Caco-2 (cell line): ENCODE results near the gene GFM1. TPM values are rescaled to one million over a fixed set of nuclear protein-coding genes. Genes with fewer than 3 reads are reported as not detected.

ENCODE experiments used
- BruUV-seq: library from RNA; stranded (reverse); fragments of 400-500 nt; replicated peaks from 2 replicates; lab custom pipeline; 2021; lab: Mats Ljungman, UMichigan
- CTCF ChIA-PET: fragments of 300-600 bp; sonication (Branson Sonifier 250); formaldehyde crosslinking; loops from one replicate; lab custom pipeline; 2022; ENCODE audit warnings: antibody characterized with exemption; lab: Charles Lee
- POLR2A ChIA-PET: fragments of 300-600 bp; sonication (Branson Sonifier 250); formaldehyde crosslinking; loops from one replicate; lab custom pipeline; 2022; ENCODE audit warnings: antibody characterized with exemption; lab: Charles Lee
- DNase-seq, 2 experiments: peaks; one replicate each; pipeline versions ENCODE4 v3.0.0 to v3.0.0-alpha.2; 2020 to 2022
- H3K27me3 ChIP-seq: replicated peaks from 2 replicates; pipeline ENCODE4 v1.6.0; 2011; ENCODE audit warnings: low read length; ENCODE audit not compliant: control insufficient read depth, insufficient read depth
- H3K36me3 ChIP-seq: 2 replicates; pipeline ENCODE4 v1.5.1; 2011; ENCODE audit warnings: low read length; ENCODE audit not compliant: control insufficient read depth, insufficient read depth
- H3K4me1 ChIP-seq: fragments of 250-450 bp; sonication (Bioruptor Pico); 2 replicates; pipeline ENCODE4 v1.5.1; 2020; ENCODE audit warnings: mild to moderate bottlenecking
- H3K4me3 ChIP-seq: 2 replicates; pipeline ENCODE4 v1.5.1; 2011; ENCODE audit warnings: low read depth, mild to moderate bottlenecking, control low read depth, low read length
- H3K9me3 ChIP-seq: fragments of 250-450 bp; sonication (Bioruptor Pico); 2 replicates; pipeline ENCODE4 v1.5.1; 2020; ENCODE audit warnings: mild to moderate bottlenecking, moderate library complexity
- H3K27ac Mint-ChIP-seq: one replicate; pipeline ENCODE4 v1.8.0; 2022; ENCODE audit warnings: mixed read lengths; ENCODE audit not compliant: unreplicated experiment
- H3K27me3 Mint-ChIP-seq: one replicate; pipeline ENCODE4 v1.8.0; 2022; ENCODE audit warnings: mixed read lengths; ENCODE audit not compliant: insufficient read depth, unreplicated experiment
- H3K36me3 Mint-ChIP-seq: one replicate; pipeline ENCODE4 v1.8.0; 2022; ENCODE audit warnings: mild to moderate bottlenecking, mixed read lengths; ENCODE audit not compliant: insufficient read depth, unreplicated experiment
- H3K4me1 Mint-ChIP-seq: one replicate; pipeline ENCODE4 v1.8.0; 2022; ENCODE audit warnings: low read depth, mixed read lengths; ENCODE audit not compliant: unreplicated experiment
- H3K4me3 Mint-ChIP-seq: one replicate; pipeline ENCODE4 v1.8.0; 2022; ENCODE audit warnings: mild to moderate bottlenecking, moderate library complexity, mixed read lengths; ENCODE audit not compliant: unreplicated experiment
- H3K9me3 Mint-ChIP-seq: one replicate; pipeline ENCODE4 v1.8.0; 2022; ENCODE audit warnings: mixed read lengths; ENCODE audit not compliant: unreplicated experiment
- intact Hi-C: fragments of 100-400 bp; cut with micrococcal nuclease; formaldehyde crosslinking; loops from one replicate; pipeline ENCODE4 v1.10.0; 2022; ENCODE audit not compliant: unreplicated experiment
- total RNA-seq: library from RNA; stranded (reverse); gene quantifications from 2 replicates; pipeline ENCODE4 v1.2.3, GENCODE V29; 2022
- TF ChIP-seq, protein P1 (sequence below), 2 experiments: fragments of 200-600 bp in 1 of 2; IDR thresholded peaks; 1 replicate in 1 of 2; 2 replicates in 1 of 2; pipeline versions ENCODE4 v1.5.1 to v1.8.0; 2011 to 2022; ENCODE audit warnings: antibody characterized with exemption in 1 of 2, control low read depth in 1 of 2, inconsistent platforms in 1 of 2, low read depth in 1 of 2, low read length in 1 of 2, mild to moderate bottlenecking in 1 of 2, moderate library complexity in 1 of 2; ENCODE audit not compliant: insufficient read depth in 1 of 2, severe bottlenecking in 1 of 2, unreplicated experiment in 1 of 2

The GFM1 gene
- total RNA-seq, 1 experiment from 2014 or later, result 58.2 TPM

DNA sequence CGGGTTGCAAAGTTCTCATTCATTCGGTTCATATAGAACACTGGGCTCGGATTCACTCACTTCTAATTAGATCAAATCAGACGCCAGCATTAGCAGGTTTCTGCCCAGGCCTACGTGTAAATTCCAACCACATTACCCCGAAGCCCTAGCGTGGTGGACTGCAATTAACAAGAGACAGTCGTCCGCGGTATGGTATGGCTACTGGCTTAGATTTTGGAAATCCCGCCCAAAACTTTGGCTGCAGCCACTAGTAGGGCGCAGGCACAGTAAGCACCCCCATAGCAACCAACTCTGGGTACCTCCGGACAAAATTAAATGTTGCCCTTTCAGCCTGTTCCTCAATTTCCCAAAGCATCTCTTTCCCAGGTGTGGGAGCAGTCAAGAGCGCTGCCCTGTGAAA is 87.2 kb downstream of the GFM1 start:
- peak in 1 of 2 experiments; percentile 12 for DNase-seq
- no peak overlapping the region for H3K27ac Mint-ChIP-seq
- Histone ChIP-seq H3K36me3 (no peaks in the 10 kb centered on the region; the same call in 1 of the 2 replicates), H3K4me1 (peaks cover 3% of the 10 kb centered on the region; the same call in 1 of the 2 replicates), H3K27me3 (no peaks in the 10 kb centered on the region), H3K9me3 (no peaks in the 10 kb centered on the region), H3K4me3 (peak overlapping the region; percentile 73)
- TF ChIP-seq, protein P1, sequence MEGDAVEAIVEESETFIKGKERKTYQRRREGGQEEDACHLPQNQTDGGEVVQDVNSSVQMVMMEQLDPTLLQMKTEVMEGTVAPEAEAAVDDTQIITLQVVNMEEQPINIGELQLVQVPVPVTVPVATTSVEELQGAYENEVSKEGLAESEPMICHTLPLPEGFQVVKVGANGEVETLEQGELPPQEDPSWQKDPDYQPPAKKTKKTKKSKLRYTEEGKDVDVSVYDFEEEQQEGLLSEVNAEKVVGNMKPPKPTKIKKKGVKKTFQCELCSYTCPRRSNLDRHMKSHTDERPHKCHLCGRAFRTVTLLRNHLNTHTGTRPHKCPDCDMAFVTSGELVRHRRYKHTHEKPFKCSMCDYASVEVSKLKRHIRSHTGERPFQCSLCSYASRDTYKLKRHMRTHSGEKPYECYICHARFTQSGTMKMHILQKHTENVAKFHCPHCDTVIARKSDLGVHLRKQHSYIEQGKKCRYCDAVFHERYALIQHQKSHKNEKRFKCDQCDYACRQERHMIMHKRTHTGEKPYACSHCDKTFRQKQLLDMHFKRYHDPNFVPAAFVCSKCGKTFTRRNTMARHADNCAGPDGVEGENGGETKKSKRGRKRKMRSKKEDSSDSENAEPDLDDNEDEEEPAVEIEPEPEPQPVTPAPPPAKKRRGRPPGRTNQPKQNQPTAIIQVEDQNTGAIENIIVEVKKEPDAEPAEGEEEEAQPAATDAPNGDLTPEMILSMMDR (IDR thresholded peaks at IDR 0.05; ENCODE audit: insufficient read depth in 1 of 2, low read depth in 1 of 2, low read length in 1 of 2, severe bottlenecking in 1 of 2, unreplicated experiment in 1 of 2), result no peak
- no peaks in the 10 kb centered on the region for H3K9me3 Mint-ChIP-seq
- POLR2A ChIA-PET, result no interaction called here
- H3K4me1 Mint-ChIP-seq, result no peaks in the 10 kb centered on the region
- no TSS peak for BruUV-seq
- CTCF ChIA-PET, result no interaction called here
- no peaks in the 10 kb centered on the region for H3K36me3 Mint-ChIP-seq
- H3K27me3 Mint-ChIP-seq, result no peaks in the 10 kb centered on the region
- intact Hi-C loops, result loop anchor here (1.0 kb wide), 1 partner anchor 38 kb away; no protein-coding TSS in a partner anchor
- H3K4me3 Mint-ChIP-seq, result peak overlapping the region; percentile 70

DNA sequence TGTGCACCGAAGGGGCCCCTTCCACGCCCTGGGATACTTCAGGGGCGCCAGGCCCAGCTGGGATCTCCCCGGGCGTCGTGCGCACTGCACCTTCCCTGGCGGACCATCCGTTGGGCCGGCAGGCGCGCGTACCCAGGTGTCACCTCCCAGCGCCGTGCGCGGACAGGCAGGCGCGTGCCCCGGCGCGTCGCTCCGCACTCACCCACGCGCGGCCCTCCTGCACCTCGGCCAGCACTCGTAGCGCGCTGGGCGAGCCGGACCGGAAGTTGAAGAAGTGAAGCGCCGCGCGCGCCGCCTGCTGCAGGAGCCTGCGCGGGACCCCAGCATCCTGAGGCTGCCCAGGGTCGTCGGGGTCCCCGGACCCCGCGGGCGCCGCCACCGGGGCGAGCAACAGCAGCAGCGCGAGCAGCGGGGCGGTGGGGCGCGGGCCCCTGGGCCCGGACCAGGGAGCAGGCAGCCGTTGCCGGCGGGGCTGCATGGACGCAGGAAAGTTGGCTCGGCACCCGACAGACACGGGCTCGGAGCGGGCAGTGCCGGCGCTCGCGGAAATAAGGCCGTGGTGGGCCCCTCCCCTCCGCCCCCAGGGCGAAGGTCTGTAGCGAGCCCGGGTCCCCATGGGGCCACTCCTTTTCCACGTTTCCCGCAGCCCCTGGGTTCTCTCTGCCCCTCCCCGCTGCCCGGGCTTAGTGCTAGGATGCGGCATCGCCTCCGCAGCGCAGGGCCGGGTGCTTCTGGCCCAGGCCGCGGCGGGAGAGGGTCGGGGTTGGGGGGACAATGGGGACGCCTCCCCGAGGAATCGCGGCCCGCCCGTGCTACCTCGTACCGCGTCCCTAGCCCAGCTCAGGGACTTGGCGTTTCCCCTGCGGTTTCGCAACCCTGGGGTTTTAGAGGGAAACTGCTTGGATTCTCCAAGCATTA is 87.9 kb downstream of the GFM1 start, which contains the start of gene RARRES1:
Gene RARRES1 (minus strand): TSS at position 520 of the 918 bp plus-strand sequence. CDS start 42 bp downstream, at position 478.
- Mint-ChIP-seq H3K4me1 (no peaks in the 10 kb centered on the region), H3K9me3 (no peaks in the 10 kb centered on the region), H3K36me3 (no peaks in the 10 kb centered on the region), H3K27ac (no peak within 1 kb of the TSS), H3K4me3 (peak within 1 kb of the TSS; percentile 70), H3K27me3 (no peaks in the 10 kb centered on the region)
- H3K36me3 ChIP-seq, result no peaks in the 10 kb centered on the region; the same call in 1 of the 2 replicates
- TF ChIP-seq, protein P1 (IDR thresholded peaks at IDR 0.05; ENCODE audit: insufficient read depth in 1 of 2, low read depth in 1 of 2, low read length in 1 of 2, severe bottlenecking in 1 of 2, unreplicated experiment in 1 of 2), result no peak
- ChIA-PET CTCF (no interaction called here), POLR2A (no interaction called here)
- H3K4me3 ChIP-seq, result peak within 1 kb of the TSS; percentile 73
- H3K9me3 ChIP-seq, result no peaks in the 10 kb centered on the region
- BruUV-seq, result no TSS peak
- no peaks in the 10 kb centered on the region for H3K27me3 ChIP-seq
- DNase-seq, result peak; percentile 58 to 72
- intact Hi-C loops, result loop anchor here (1.0 kb wide), 1 partner anchor 37 kb away; no protein-coding TSS in a partner anchor
- peaks cover 3% of the 10 kb centered on the region; the same call in 1 of the 2 replicates for H3K4me1 ChIP-seq

DNA sequence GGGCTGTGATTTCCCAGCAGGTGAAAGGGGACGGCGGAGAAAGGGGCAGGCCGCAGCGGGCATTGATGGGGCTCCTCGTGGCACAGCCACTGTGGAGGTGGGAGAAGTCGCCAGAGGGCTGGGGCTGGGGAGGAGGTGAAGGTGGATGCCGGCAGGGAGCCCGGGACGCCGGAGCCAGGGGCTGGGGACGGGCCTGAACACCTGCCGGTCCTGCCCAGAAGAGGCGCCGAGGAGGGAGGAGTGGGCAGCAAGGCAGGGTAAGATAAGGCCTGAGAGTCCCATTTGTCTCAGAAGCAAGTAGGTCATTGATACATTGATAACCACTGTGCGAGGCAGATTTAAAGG is 88.5 kb downstream of the GFM1 start:
- H3K27me3 Mint-ChIP-seq, result no peaks in the 10 kb centered on the region
- no peak overlapping the region for H3K27ac Mint-ChIP-seq
- no peaks in the 10 kb centered on the region for H3K4me1 Mint-ChIP-seq
- intact Hi-C loops, result no loop called here
- TF ChIP-seq, protein P1 (IDR thresholded peaks at IDR 0.05; ENCODE audit: insufficient read depth in 1 of 2, low read depth in 1 of 2, low read length in 1 of 2, severe bottlenecking in 1 of 2, unreplicated experiment in 1 of 2), result no peak
- H3K9me3 ChIP-seq, result no peaks in the 10 kb centered on the region
- peak overlapping the region; percentile 73; the same call in 1 of the 2 replicates for H3K4me3 ChIP-seq
- H3K4me1 ChIP-seq, result peaks cover 3% of the 10 kb centered on the region; the same call in 1 of the 2 replicates
- H3K36me3 ChIP-seq, result no peaks in the 10 kb centered on the region; the same call in 1 of the 2 replicates
- BruUV-seq, result no TSS peak
- DNase-seq, result no peak
- POLR2A ChIA-PET, result no interaction called here
- H3K27me3 ChIP-seq, result no peaks in the 10 kb centered on the region
- no peaks in the 10 kb centered on the region for H3K36me3 Mint-ChIP-seq
- CTCF ChIA-PET, result interaction anchor here (0.7 kb wide), 1 partner anchor 21 kb away, joined by 3 read pairs; no protein-coding TSS in a partner anchor
- no peaks in the 10 kb centered on the region for H3K9me3 Mint-ChIP-seq
- peak overlapping the region; percentile 70 for H3K4me3 Mint-ChIP-seq
